HepG2 (cell line): Measurements from ENCODE around the gene NGF. TPM values are rescaled to one million over a fixed set of nuclear protein-coding genes. Genes with fewer than 3 reads are reported as not detected.
A peak's percentile ranks its signal among the peaks of the same experiment; 100 is the strongest.

ENCODE experiments used
- ATAC-seq: fragments of 200-7000 bp; cut with Tn5 transposase; 3 replicates; pipeline ENCODE4 v1.9.1; 2020; ENCODE audit warnings: mild to moderate bottlenecking, moderate library complexity
- BruUV-seq: library from RNA; stranded (reverse); fragments of 400-500 nt; replicated peaks from 2 replicates; lab custom pipeline; 2021; lab: Mats Ljungman, UMichigan
- CTCF ChIA-PET: fragments of 300-600 bp; formaldehyde crosslinking; extraction: SDS; loops from one replicate; lab custom pipeline; 2021; ENCODE audit warnings: low total read pairs, inconsistent platforms, low intra/inter-chr PET ratio; lab: Yijun Ruan, JAX
- POLR2A ChIA-PET: fragments of 350-600 bp; sonication (Branson Sonifier 250); formaldehyde crosslinking; loops from one replicate; lab custom pipeline; 2020; ENCODE audit warnings: antibody characterized with exemption, inconsistent platforms; lab: Yijun Ruan, JAX
- DNase-seq: peaks from one replicate; pipeline ENCODE4 v3.0.0-alpha.2; 2015; ENCODE audit warnings: low spot score
- FAIRE-seq: peaks from 3 replicates; lab custom pipeline; 2011; peaks lifted over from hg19 to GRCh38; lab: Jason Lieb, UNC
- H2AFZ ChIP-seq: one replicate; pipeline ENCODE4 v1.6.1; 2011; ENCODE audit warnings: low read length, inconsistent platforms
- H3K27ac ChIP-seq: fragments of 300-600 bp; 3 replicates; pipeline ENCODE4 v1.8.0; 2011; ENCODE audit warnings: mixed run types, mild to moderate bottlenecking, mixed read lengths, low read length, inconsistent platforms; ENCODE audit not compliant: insufficient read depth; ENCODE audit errors: extremely low read length
- H3K27me3 ChIP-seq, 2 experiments: fragments of 200-600 bp in 1 of 2; 2 replicates in 1 of 2; 3 replicates in 1 of 2; pipeline versions ENCODE4 v1.6.0 to v1.8.0; 2011; ENCODE audit warnings: low read length in 2 of 2, mild to moderate bottlenecking in 2 of 2, moderate library complexity in 2 of 2, inconsistent platforms in 1 of 2; ENCODE audit not compliant: insufficient read depth in 2 of 2, control insufficient read depth in 1 of 2
- H3K36me3 ChIP-seq, 2 experiments: fragments of 200-600 bp in 1 of 2; replicated peaks in 1 of 2; 2 replicates in 1 of 2; 3 replicates in 1 of 2; pipeline versions ENCODE4 v1.5.1 to v1.8.0; 2011; ENCODE audit warnings: low read length in 2 of 2, inconsistent platforms in 1 of 2; ENCODE audit not compliant: insufficient read depth in 2 of 2, control insufficient read depth in 1 of 2
- H3K4me1 ChIP-seq: 2 replicates; pipeline ENCODE4 v1.5.1; 2012; ENCODE audit warnings: low read length, inconsistent platforms; ENCODE audit not compliant: insufficient read depth
- H3K4me2 ChIP-seq: 2 replicates; pipeline ENCODE4 v1.6.0; 2011; ENCODE audit warnings: low read depth, low read length, inconsistent platforms
- H3K4me3 ChIP-seq, 3 experiments: fragments of 200-600 bp in 1 of 3; sonication (generic), shearing (Covaris generic) in 1 of 3; replicated peaks in 1 of 3; 2 replicates each; pipeline ENCODE4 v1.5.1; 2011 to 2016; ENCODE audit warnings: low read length in 3 of 3, inconsistent platforms in 2 of 3, low read depth in 2 of 3, mild to moderate bottlenecking in 2 of 3, control low read depth in 1 of 3, mixed read lengths in 1 of 3; ENCODE audit not compliant: insufficient read depth in 1 of 3
- H3K79me2 ChIP-seq: one replicate; pipeline ENCODE4 v1.6.1; 2011; ENCODE audit warnings: low read length, inconsistent platforms; ENCODE audit not compliant: insufficient read depth
- H3K9ac ChIP-seq: 2 replicates; pipeline ENCODE4 v1.6.0; 2011; ENCODE audit warnings: mild to moderate bottlenecking, low read depth, low read length, inconsistent platforms; ENCODE audit not compliant: insufficient read depth
- H3K9me3 ChIP-seq: 2 replicates; pipeline ENCODE4 v1.5.1; 2012; ENCODE audit warnings: mild to moderate bottlenecking, low read length
- H4K20me1 ChIP-seq: 2 replicates; pipeline ENCODE4 v1.6.0; 2011; ENCODE audit warnings: inconsistent platforms, mild to moderate bottlenecking, low read length, moderate library complexity; ENCODE audit not compliant: insufficient read depth
- GATAD2A ChIP-seq: IDR thresholded peaks from 2 replicates; pipeline ENCODE4 v1.6.1; 2016
- GZF1 ChIP-seq: sonication (generic); formaldehyde crosslinking; IDR thresholded peaks from 2 replicates; pipeline ENCODE4 v1.5.1; 2020; ENCODE audit warnings: mild to moderate bottlenecking, missing genetic modification reagents
- HES4 ChIP-seq: sonication (generic); formaldehyde crosslinking; IDR thresholded peaks from 2 replicates; pipeline ENCODE4 v1.9.0; 2021; ENCODE audit warnings: mild to moderate bottlenecking, missing genetic modification reagents, borderline replicate concordance
- JUN ChIP-seq: sonication (generic); formaldehyde crosslinking; IDR thresholded peaks from 2 replicates; pipeline ENCODE4 v1.4.0; 2020; ENCODE audit warnings: mild to moderate bottlenecking, missing genetic modification reagents
- MAFK ChIP-seq, 2 experiments: IDR thresholded peaks in 1 of 2; conservative IDR thresholded peaks in 1 of 2; 2 replicates each; pipeline ENCODE4 v1.6.1; 2011; ENCODE audit warnings: improper control_type of control experiment in 2 of 2, low read length in 2 of 2
- MEIS1 ChIP-seq: sonication (generic); formaldehyde crosslinking; IDR thresholded peaks from 2 replicates; pipeline ENCODE4 v1.9.0; 2021; ENCODE audit warnings: mild to moderate bottlenecking, missing genetic modification reagents, moderate library complexity, borderline replicate concordance
- PCBP1 ChIP-seq: fragments of 200-400 bp; formaldehyde crosslinking; IDR thresholded peaks from 2 replicates; pipeline ENCODE4 v1.6.1; 2017; ENCODE audit warnings: mild to moderate bottlenecking, low read depth, low read length, borderline replicate concordance
- ZBTB1 ChIP-seq: sonication (generic); formaldehyde crosslinking; IDR thresholded peaks from 2 replicates; pipeline ENCODE4 v1.4.0; 2020; ENCODE audit warnings: missing genetic modification reagents, borderline replicate concordance
- ZFP62 ChIP-seq: sonication (generic); formaldehyde crosslinking; IDR thresholded peaks from 2 replicates; pipeline ENCODE4 v1.4.0; 2020; ENCODE audit warnings: missing genetic modification reagents
- ZFY ChIP-seq: sonication (generic); formaldehyde crosslinking; IDR thresholded peaks from 2 replicates; pipeline ENCODE4 v1.4.0; 2020; ENCODE audit warnings: missing genetic modification reagents
- ZNF224 ChIP-seq: sonication (generic); formaldehyde crosslinking; IDR thresholded peaks from 2 replicates; pipeline ENCODE4 v1.5.0; 2020; ENCODE audit warnings: mild to moderate bottlenecking, missing genetic modification reagents
- ZNF329 ChIP-seq: sonication (generic); formaldehyde crosslinking; IDR thresholded peaks from 2 replicates; pipeline ENCODE4 v1.9.0; 2021; ENCODE audit warnings: low read depth, mild to moderate bottlenecking, missing genetic modification reagents
- ZNF556 ChIP-seq: sonication (generic); formaldehyde crosslinking; IDR thresholded peaks from 2 replicates; pipeline ENCODE4 v1.4.0; 2020; ENCODE audit warnings: mild to moderate bottlenecking, missing genetic modification reagents, borderline replicate concordance
- WGBS: methylation state at CpG from one replicate; pipeline ENCODE4 v1.1.6; 2017; ENCODE audit warnings: low lambda C conversion rate; 5-methylcytosine and 5-hydroxymethylcytosine counted together
- in situ Hi-C: cut with HindIII; loops from 2 replicates; pipeline ENCODE4 v1.10.0; 2017; ENCODE audit warnings: low pct_unique_long_range_greater_than_20kb; ENCODE audit not compliant: extremely low pct_ligation_motif_present
- intact Hi-C: fragments of 100-400 bp; cut with micrococcal nuclease; formaldehyde crosslinking; loops from one replicate; pipeline ENCODE4 v1.10.0; 2022; ENCODE audit not compliant: unreplicated experiment
- polyA plus RNA-seq, 8 experiments: library from polyadenylated mRNA; depleted of rRNA in 3 of 8; stranded (reverse) in 7 of 8; unstranded in 1 of 8; fragments of >200 nt; fragmentation: Illumina TruSeq in 4 of 8; extraction: Trizol in 4 of 8; gene quantifications; 2 replicates each; pipeline versions ENCODE4 v1.2.1 to v1.2.3, GENCODE V29; 2011 to 2016; ENCODE audit warnings: low read depth in 4 of 8, missing spikeins in 1 of 8, mixed read lengths in 1 of 8; ENCODE audit not compliant: insufficient read depth in 1 of 8
- total RNA-seq, 5 experiments: library from RNA; depleted of rRNA; stranded (reverse); fragments of >200 nt; fragmentation: Illumina TruSeq; extraction: Trizol; gene quantifications; 2 replicates each; pipeline ENCODE4 v1.2.3, GENCODE V29; 2016; ENCODE audit warnings: low read depth in 1 of 5
- TF ChIP-seq, protein P1 (sequence below): sonication (generic); formaldehyde crosslinking; conservative IDR thresholded peaks from 2 replicates; pipeline ENCODE4 v1.5.0; 2020; ENCODE audit warnings: missing genetic modification reagents
- TF ChIP-seq, protein P2 (sequence below): sonication (generic); formaldehyde crosslinking; conservative IDR thresholded peaks from 2 replicates; pipeline ENCODE4 v1.4.0; 2020; ENCODE audit warnings: missing genetic modification reagents
- TF ChIP-seq, protein P3 (sequence below): sonication (generic); formaldehyde crosslinking; IDR thresholded peaks from 2 replicates; pipeline ENCODE4 v1.4.0; 2020; ENCODE audit warnings: missing genetic modification reagents

Gene NGF
- total and polyA plus RNA-seq, 2 of the 13 experiments (the other 11 are each of a cell fraction or from before 2014, with no cell fraction given): not detected

DNA sequence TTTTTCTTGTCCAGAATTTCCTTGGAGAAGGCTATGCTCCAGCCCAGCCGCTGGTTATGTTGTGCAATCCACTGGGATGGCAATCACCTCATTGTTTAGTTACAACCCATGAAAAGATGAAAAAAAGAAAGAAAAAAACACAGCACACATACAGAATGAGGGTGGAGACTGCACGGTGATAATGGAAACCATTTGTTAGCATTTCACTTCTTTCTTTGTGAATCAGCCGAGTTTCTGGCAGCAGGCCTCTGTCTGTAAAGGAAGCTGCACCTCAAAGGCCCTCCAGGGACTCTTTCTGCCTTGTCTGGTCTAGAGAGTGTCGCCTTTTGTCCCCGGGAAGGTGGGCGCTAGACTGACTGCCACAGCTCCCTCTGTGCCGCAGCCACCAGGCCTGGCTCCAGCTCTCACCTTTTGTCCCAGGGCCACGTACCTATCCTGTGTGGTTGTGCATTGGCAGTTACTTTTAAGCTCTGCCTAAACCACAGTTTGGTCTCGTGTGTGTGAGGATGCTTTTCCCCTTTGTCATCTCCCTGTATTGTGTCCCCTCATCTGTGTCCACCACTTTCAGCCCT is 35.6 kb downstream of the NGF start (continued):
- TF ChIP-seq ZNF224 (CRISPR knock-in tag) (no peak), ZNF329 (CRISPR knock-in tag) (no peak), GATAD2A (CRISPR knock-in tag) (no peak), ZBTB1 (no peak), ZNF556 (no peak), JUN (CRISPR knock-in tag) (no peak), ZFP62 (CRISPR knock-in tag) (no peak), GZF1 (CRISPR knock-in tag) (no peak)
- TF ChIP-seq, protein P1, sequence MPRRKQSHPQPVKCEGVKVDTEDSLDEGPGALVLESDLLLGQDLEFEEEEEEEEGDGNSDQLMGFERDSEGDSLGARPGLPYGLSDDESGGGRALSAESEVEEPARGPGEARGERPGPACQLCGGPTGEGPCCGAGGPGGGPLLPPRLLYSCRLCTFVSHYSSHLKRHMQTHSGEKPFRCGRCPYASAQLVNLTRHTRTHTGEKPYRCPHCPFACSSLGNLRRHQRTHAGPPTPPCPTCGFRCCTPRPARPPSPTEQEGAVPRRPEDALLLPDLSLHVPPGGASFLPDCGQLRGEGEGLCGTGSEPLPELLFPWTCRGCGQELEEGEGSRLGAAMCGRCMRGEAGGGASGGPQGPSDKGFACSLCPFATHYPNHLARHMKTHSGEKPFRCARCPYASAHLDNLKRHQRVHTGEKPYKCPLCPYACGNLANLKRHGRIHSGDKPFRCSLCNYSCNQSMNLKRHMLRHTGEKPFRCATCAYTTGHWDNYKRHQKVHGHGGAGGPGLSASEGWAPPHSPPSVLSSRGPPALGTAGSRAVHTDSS: no peak

GRCh38 chr1:115301438-115302020 is 36.5 kb downstream of the NGF start:
- WGBS: 24% methylated on average over 7 of the region's 8 CpGs
- Histone ChIP-seq H3K27me3 (no peaks in the 10 kb centered on the region), H3K4me2 (no peak overlapping the region), H3K9me3 (no peaks in the 10 kb centered on the region), H4K20me1 (no peaks in the 10 kb centered on the region), H3K4me3 (no peak overlapping the region), H3K27ac (no peak overlapping the region), H3K4me1 (no peaks in the 10 kb centered on the region), H3K9ac (no peak overlapping the region), H3K36me3 (no peaks in the 10 kb centered on the region), H2AFZ (no peak overlapping the region), H3K79me2 (no peaks in the 10 kb centered on the region)
- intact Hi-C loops (no loop called here), in situ Hi-C loops (no loop called here)
- no peak for TF ChIP-seq HES4 (CRISPR knock-in tag)
- no peak for TF ChIP-seq PCBP1
- TF ChIP-seq, protein P2, sequence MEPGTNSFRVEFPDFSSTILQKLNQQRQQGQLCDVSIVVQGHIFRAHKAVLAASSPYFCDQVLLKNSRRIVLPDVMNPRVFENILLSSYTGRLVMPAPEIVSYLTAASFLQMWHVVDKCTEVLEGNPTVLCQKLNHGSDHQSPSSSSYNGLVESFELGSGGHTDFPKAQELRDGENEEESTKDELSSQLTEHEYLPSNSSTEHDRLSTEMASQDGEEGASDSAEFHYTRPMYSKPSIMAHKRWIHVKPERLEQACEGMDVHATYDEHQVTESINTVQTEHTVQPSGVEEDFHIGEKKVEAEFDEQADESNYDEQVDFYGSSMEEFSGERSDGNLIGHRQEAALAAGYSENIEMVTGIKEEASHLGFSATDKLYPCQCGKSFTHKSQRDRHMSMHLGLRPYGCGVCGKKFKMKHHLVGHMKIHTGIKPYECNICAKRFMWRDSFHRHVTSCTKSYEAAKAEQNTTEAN (CRISPR knock-in tag): no peak
- no peak for TF ChIP-seq ZFY
- TF ChIP-seq, protein P3, sequence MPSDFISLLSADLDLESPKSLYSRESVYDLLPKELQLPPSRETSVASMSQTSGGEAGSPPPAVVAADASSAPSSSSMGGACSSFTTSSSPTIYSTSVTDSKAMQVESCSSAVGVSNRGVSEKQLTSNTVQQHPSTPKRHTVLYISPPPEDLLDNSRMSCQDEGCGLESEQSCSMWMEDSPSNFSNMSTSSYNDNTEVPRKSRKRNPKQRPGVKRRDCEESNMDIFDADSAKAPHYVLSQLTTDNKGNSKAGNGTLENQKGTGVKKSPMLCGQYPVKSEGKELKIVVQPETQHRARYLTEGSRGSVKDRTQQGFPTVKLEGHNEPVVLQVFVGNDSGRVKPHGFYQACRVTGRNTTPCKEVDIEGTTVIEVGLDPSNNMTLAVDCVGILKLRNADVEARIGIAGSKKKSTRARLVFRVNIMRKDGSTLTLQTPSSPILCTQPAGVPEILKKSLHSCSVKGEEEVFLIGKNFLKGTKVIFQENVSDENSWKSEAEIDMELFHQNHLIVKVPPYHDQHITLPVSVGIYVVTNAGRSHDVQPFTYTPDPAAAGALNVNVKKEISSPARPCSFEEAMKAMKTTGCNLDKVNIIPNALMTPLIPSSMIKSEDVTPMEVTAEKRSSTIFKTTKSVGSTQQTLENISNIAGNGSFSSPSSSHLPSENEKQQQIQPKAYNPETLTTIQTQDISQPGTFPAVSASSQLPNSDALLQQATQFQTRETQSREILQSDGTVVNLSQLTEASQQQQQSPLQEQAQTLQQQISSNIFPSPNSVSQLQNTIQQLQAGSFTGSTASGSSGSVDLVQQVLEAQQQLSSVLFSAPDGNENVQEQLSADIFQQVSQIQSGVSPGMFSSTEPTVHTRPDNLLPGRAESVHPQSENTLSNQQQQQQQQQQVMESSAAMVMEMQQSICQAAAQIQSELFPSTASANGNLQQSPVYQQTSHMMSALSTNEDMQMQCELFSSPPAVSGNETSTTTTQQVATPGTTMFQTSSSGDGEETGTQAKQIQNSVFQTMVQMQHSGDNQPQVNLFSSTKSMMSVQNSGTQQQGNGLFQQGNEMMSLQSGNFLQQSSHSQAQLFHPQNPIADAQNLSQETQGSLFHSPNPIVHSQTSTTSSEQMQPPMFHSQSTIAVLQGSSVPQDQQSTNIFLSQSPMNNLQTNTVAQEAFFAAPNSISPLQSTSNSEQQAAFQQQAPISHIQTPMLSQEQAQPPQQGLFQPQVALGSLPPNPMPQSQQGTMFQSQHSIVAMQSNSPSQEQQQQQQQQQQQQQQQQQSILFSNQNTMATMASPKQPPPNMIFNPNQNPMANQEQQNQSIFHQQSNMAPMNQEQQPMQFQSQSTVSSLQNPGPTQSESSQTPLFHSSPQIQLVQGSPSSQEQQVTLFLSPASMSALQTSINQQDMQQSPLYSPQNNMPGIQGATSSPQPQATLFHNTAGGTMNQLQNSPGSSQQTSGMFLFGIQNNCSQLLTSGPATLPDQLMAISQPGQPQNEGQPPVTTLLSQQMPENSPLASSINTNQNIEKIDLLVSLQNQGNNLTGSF (CRISPR knock-in tag): no peak
- no peak for TF ChIP-seq MEIS1 (CRISPR knock-in tag)
- TF ChIP-seq MAFK (conservative IDR thresholded peaks at IDR 0.05 in 1 of 2, IDR thresholded peaks at IDR 0.05 in 1 of 2; ENCODE audit: low read length in 2 of 2): 0 out of 4 replicates have a peak, but pooled peaks of 1 of the 2 experiments have one; percentile 12
- ATAC-seq: no peak
- CTCF ChIA-PET: no interaction called here
- no peak for DNase-seq
- POLR2A ChIA-PET: no interaction called here
- no peak for FAIRE-seq
- BruUV-seq: no TSS peak
